HCT116 (cell line): ENCODE data around the gene DDX56. TPM values are rescaled to one million over a fixed set of nuclear protein-coding genes. Genes with fewer than 3 reads are reported as not detected.

ENCODE experiments used
- ATAC-seq: fragments of 200-7000 bp; cut with Tn5 transposase; 2 replicates; pipeline ENCODE4 v1.9.1; 2020; ENCODE audit warnings: mild to moderate bottlenecking, moderate library complexity
- BruUV-seq: library from RNA; stranded (reverse); fragments of 400-500 nt; replicated peaks from 2 replicates; lab custom pipeline; 2021; lab: Mats Ljungman, UMichigan
- CTCF ChIA-PET: fragments of 300-600 bp; sonication (Branson Sonifier 250); formaldehyde crosslinking; loops from one replicate; lab custom pipeline; 2021; ENCODE audit warnings: antibody characterized with exemption; lab: Charles Lee
- POLR2A ChIA-PET: fragments of 300-600, 350-600 bp; sonication (Branson Sonifier 250); formaldehyde crosslinking; loops from one replicate; lab custom pipeline; 2021; ENCODE audit warnings: antibody characterized with exemption; lab: Charles Lee
- RAD21 ChIA-PET, 2 experiments: fragments of 300-600 bp; sonication (Branson Sonifier 250); formaldehyde crosslinking; loops; one replicate each; lab custom pipeline; 2023; ENCODE audit warnings: low total read pairs in 2 of 2; ENCODE audit not compliant: uncharacterized antibody in 2 of 2, unreplicated experiment in 2 of 2, low non-redundant PET in 1 of 2; lab: Charles Lee
- DNase-seq: peaks from one replicate; pipeline ENCODE4 v3.0.0-alpha.2; 2010; ENCODE audit warnings: low read depth, low spot score
- H2AFZ ChIP-seq: fragments of 200-600 bp; shearing (Covaris generic), sonication (generic); 2 replicates; pipeline ENCODE4 v1.6.1; 2017; ENCODE audit warnings: low read depth, mixed run types, mixed read lengths, antibody characterized with exemption, low read length; ENCODE audit not compliant: poor library complexity, severe bottlenecking
- H3K27ac ChIP-seq: 2 replicates; pipeline ENCODE4 v1.5.1; 2012; ENCODE audit warnings: low read depth, low read length
- H3K27me3 ChIP-seq: fragments of 200-600 bp; sonication (generic); 2 replicates; pipeline ENCODE4 v1.6.1; 2016; ENCODE audit warnings: mixed run types, low read length, mixed read lengths; ENCODE audit not compliant: insufficient read depth
- H3K36me3 ChIP-seq, 2 experiments: fragments of 200-500 bp in 1 of 2; fragments of 200-600 bp in 1 of 2; sonication (Bioruptor generic) in 1 of 2; sonication (generic) in 1 of 2; 2 replicates each; pipeline versions ENCODE4 v1.5.1 to v1.6.1; 2014 to 2016; ENCODE audit warnings: low read length in 2 of 2, inconsistent platforms in 1 of 2, mixed read lengths in 1 of 2, mixed run types in 1 of 2; ENCODE audit not compliant: insufficient read depth in 2 of 2, control insufficient read depth in 1 of 2
- H3K4me1 ChIP-seq, 2 experiments: fragments of 200-600 bp in 1 of 2; sonication (generic) in 1 of 2; 2 replicates each; pipeline versions ENCODE4 v1.5.1 to v1.6.1; 2012 to 2017; ENCODE audit warnings: low read length in 2 of 2, inconsistent platforms in 1 of 2, mild to moderate bottlenecking in 1 of 2, mixed read lengths in 1 of 2, mixed run types in 1 of 2, moderate library complexity in 1 of 2; ENCODE audit not compliant: insufficient read depth in 2 of 2, control insufficient read depth in 1 of 2
- H3K4me2 ChIP-seq: fragments of 200-600 bp; sonication (generic); 2 replicates; pipeline ENCODE4 v1.6.1; 2017; ENCODE audit warnings: mixed run types, low read length, mixed read lengths
- H3K4me3 ChIP-seq, 2 experiments: fragments of 200-600 bp in 1 of 2; sonication (generic) in 1 of 2; replicated peaks in 1 of 2; 2 replicates each; pipeline ENCODE4 v1.5.1; 2011 to 2016; ENCODE audit warnings: low read length in 2 of 2, control low read depth in 1 of 2, low read depth in 1 of 2, mild to moderate bottlenecking in 1 of 2, mixed read lengths in 1 of 2, mixed run types in 1 of 2
- H3K79me2 ChIP-seq: fragments of 200-600 bp; sonication (generic); 2 replicates; pipeline ENCODE4 v1.6.1; 2017; ENCODE audit warnings: mild to moderate bottlenecking, mixed run types, low read length, moderate library complexity, mixed read lengths; ENCODE audit not compliant: insufficient read depth
- H3K9ac ChIP-seq: fragments of 200-600 bp; sonication (generic); 2 replicates; pipeline ENCODE4 v1.6.1; 2016; ENCODE audit warnings: low read length, mixed read lengths
- H3K9me2 ChIP-seq: fragments of 200-600 bp; sonication (generic), shearing (Covaris generic); 2 replicates; pipeline ENCODE4 v1.6.1; 2017; ENCODE audit warnings: mixed run types, mild to moderate bottlenecking, moderate library complexity; ENCODE audit not compliant: insufficient read depth
- H3K9me3 ChIP-seq, 2 experiments: fragments of 200-500 bp in 1 of 2; fragments of 200-600 bp in 1 of 2; sonication (Bioruptor generic) in 1 of 2; sonication (generic) in 1 of 2; 2 replicates each; pipeline ENCODE4 v1.6.1; 2014 to 2017; ENCODE audit warnings: low read length in 2 of 2, mixed read lengths in 2 of 2, inconsistent platforms in 1 of 2, low read depth in 1 of 2, mild to moderate bottlenecking in 1 of 2, mixed run types in 1 of 2, moderate library complexity in 1 of 2; ENCODE audit not compliant: control insufficient read depth in 1 of 2, insufficient read depth in 1 of 2
- H4K20me1 ChIP-seq: fragments of 200-600 bp; sonication (generic), shearing (Covaris generic); 2 replicates; pipeline ENCODE4 v1.6.1; 2017; ENCODE audit warnings: mixed run types, mild to moderate bottlenecking, moderate library complexity; ENCODE audit not compliant: insufficient read depth
- CBX3 ChIP-seq: IDR thresholded peaks from 2 replicates; pipeline ENCODE4 v1.6.1; 2012; ENCODE audit warnings: low read depth
- ELF1 ChIP-seq: IDR thresholded peaks from 2 replicates; pipeline ENCODE4 v1.6.1; 2012; ENCODE audit warnings: low read depth, borderline replicate concordance
- EZH2 ChIP-seq: fragments of 200-600 bp; sonication (generic); IDR thresholded peaks from 2 replicates; pipeline ENCODE4 v1.6.1; 2017; ENCODE audit warnings: antibody characterized with exemption, mixed run types
- FOSL1 ChIP-seq: IDR thresholded peaks from 2 replicates; pipeline ENCODE4 v1.6.1; 2012; ENCODE audit warnings: low read depth
- JUND ChIP-seq: IDR thresholded peaks from 2 replicates; pipeline ENCODE4 v1.6.1; 2012
- POLR2AphosphoS5 ChIP-seq: IDR thresholded peaks from 2 replicates; pipeline ENCODE4 v1.6.1; 2011; ENCODE audit warnings: mild to moderate bottlenecking, low read depth, low read length, moderate library complexity
- SP1 ChIP-seq: IDR thresholded peaks from 2 replicates; pipeline ENCODE4 v1.6.1; 2012; ENCODE audit warnings: low read depth
- SRF ChIP-seq: IDR thresholded peaks from 2 replicates; pipeline ENCODE4 v1.6.1; 2012; ENCODE audit warnings: low read depth
- intact Hi-C: fragments of 100-400 bp; cut with micrococcal nuclease; formaldehyde crosslinking; loops from 2 replicates; pipeline ENCODE4 v1.10.0; 2022
- total RNA-seq: library from RNA; stranded (reverse); gene quantifications from one replicate; pipeline ENCODE4 v1.2.1, GENCODE V29; 2021; ENCODE audit not compliant: unreplicated experiment
- TF ChIP-seq, protein P1 (sequence below): IDR thresholded peaks from 2 replicates; pipeline ENCODE4 v1.6.1; 2012
- TF ChIP-seq, protein P2 (sequence below): IDR thresholded peaks from 2 replicates; pipeline ENCODE4 v1.6.1; 2012; ENCODE audit warnings: low read depth

The DDX56 gene
- total RNA-seq, 1 experiment from 2014 or later = 119 TPM

DNA sequence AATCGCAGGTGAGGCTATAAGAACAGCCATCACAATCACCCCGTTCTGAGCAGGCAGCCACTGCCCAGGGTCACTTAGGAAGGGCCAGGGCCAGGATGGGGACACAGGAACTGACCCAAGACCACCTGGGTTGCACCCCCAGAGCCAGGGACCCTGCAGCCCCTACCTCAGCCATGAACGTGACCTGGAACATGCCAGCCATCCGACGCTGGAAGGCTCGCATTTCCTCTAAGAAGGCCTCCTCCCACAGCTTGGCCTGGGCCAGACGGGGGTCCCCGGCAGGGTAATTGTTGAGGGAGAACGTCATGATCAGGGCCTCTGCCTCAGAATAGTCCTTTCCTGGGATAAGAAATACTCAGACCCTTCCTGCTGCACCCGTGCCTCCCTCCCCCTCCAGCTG, 37.6 kb downstream of the DDX56 start:
- H3K27me3 ChIP-seq = no peaks in the 10 kb centered on the region
- ATAC-seq (no peak), DNase-seq (no peak)
- peaks cover 0 to 6% of the 10 kb centered on the region in 2 experiments; a peak in 2 of 4 replicates for H3K4me1 ChIP-seq
- RAD21 ChIA-PET = no interaction called here
- CTCF ChIA-PET = interaction anchor here (1.0 kb wide), 1 partner anchor 12 kb away, joined by 3 read pairs; no protein-coding TSS in a partner anchor
- no peaks in the 10 kb centered on the region for H3K79me2 ChIP-seq
- no peaks in the 10 kb centered on the region for H3K9me2 ChIP-seq
- no peak overlapping the region for H3K4me2 ChIP-seq
- no peaks in the 10 kb centered on the region for H3K9me3 ChIP-seq
- H3K36me3 ChIP-seq = no peaks in the 10 kb centered on the region
- no peak overlapping the region for H3K9ac ChIP-seq
- no peak overlapping the region for H3K27ac ChIP-seq
- POLR2A ChIA-PET = no interaction called here
- no peaks in the 10 kb centered on the region for H4K20me1 ChIP-seq
- H3K4me3 ChIP-seq = no peak overlapping the region
- intact Hi-C loops = no loop called here
- TF ChIP-seq POLR2AphosphoS5 = no peak
- TF ChIP-seq EZH2 = no peak
- TF ChIP-seq SRF = no peak
- TF ChIP-seq, protein P1, sequence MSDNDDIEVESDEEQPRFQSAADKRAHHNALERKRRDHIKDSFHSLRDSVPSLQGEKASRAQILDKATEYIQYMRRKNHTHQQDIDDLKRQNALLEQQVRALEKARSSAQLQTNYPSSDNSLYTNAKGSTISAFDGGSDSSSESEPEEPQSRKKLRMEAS = no peak
- no peak for TF ChIP-seq FOSL1
- no peak for TF ChIP-seq ELF1
- TF ChIP-seq CBX3 = no peak
- no peak for TF ChIP-seq JUND
- TF ChIP-seq, protein P2, sequence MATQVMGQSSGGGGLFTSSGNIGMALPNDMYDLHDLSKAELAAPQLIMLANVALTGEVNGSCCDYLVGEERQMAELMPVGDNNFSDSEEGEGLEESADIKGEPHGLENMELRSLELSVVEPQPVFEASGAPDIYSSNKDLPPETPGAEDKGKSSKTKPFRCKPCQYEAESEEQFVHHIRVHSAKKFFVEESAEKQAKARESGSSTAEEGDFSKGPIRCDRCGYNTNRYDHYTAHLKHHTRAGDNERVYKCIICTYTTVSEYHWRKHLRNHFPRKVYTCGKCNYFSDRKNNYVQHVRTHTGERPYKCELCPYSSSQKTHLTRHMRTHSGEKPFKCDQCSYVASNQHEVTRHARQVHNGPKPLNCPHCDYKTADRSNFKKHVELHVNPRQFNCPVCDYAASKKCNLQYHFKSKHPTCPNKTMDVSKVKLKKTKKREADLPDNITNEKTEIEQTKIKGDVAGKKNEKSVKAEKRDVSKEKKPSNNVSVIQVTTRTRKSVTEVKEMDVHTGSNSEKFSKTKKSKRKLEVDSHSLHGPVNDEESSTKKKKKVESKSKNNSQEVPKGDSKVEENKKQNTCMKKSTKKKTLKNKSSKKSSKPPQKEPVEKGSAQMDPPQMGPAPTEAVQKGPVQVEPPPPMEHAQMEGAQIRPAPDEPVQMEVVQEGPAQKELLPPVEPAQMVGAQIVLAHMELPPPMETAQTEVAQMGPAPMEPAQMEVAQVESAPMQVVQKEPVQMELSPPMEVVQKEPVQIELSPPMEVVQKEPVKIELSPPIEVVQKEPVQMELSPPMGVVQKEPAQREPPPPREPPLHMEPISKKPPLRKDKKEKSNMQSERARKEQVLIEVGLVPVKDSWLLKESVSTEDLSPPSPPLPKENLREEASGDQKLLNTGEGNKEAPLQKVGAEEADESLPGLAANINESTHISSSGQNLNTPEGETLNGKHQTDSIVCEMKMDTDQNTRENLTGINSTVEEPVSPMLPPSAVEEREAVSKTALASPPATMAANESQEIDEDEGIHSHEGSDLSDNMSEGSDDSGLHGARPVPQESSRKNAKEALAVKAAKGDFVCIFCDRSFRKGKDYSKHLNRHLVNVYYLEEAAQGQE = no peak
- no peak for TF ChIP-seq SP1
- no TSS peak for BruUV-seq
- H2AFZ ChIP-seq = no peak overlapping the region
